Mesothelial cell of epicardium (in vitro differentiated cells): ENCODE data around the gene INTS7. TPM values are rescaled to one million over a fixed set of nuclear protein-coding genes. Genes with fewer than 3 reads are reported as not detected.
"Not testable (repeated sequence)": the region's sequence is repeated elsewhere in the genome, so short reads cannot be mapped to it uniquely, and the experiment has no call there.

Experiments used
- DNase-seq, 2 experiments: peaks; one replicate each; pipeline ENCODE4 v3.0.0; 2021; ENCODE audit warnings: low spot score in 2 of 2; ENCODE audit not compliant: unreplicated experiment in 2 of 2
- H3K27ac Mint-ChIP-seq: 2 replicates; pipeline ENCODE4 v1.8.0; 2021; ENCODE audit warnings: mixed read lengths
- H3K27me3 Mint-ChIP-seq: 2 replicates; pipeline ENCODE4 v1.8.0; 2021; ENCODE audit warnings: low read depth, mixed read lengths
- H3K36me3 Mint-ChIP-seq: 2 replicates; pipeline ENCODE4 v1.8.0; 2021; ENCODE audit warnings: mixed read lengths
- H3K4me1 Mint-ChIP-seq: 2 replicates; pipeline ENCODE4 v1.8.0; 2021; ENCODE audit warnings: mixed read lengths
- H3K4me3 Mint-ChIP-seq: 2 replicates; pipeline ENCODE4 v1.8.0; 2021; ENCODE audit warnings: mild to moderate bottlenecking, moderate library complexity, mixed read lengths
- H3K9me3 Mint-ChIP-seq: 2 replicates; pipeline ENCODE4 v1.8.0; 2021; ENCODE audit warnings: mixed read lengths
- total RNA-seq: library from RNA; stranded (reverse); gene quantifications from 3 replicates; pipeline ENCODE4 v1.2.1, GENCODE V29; 2021
- TF ChIP-seq, protein P1 (sequence below): fragments of 200-600 bp; sonication (generic); IDR thresholded peaks from one replicate; pipeline ENCODE4 v1.5.0; 2021; ENCODE audit warnings: antibody characterized with exemption; ENCODE audit not compliant: unreplicated experiment

Gene INTS7
- total RNA-seq, 1 donor from 2014 or later, result 16.5 TPM

DNA sequence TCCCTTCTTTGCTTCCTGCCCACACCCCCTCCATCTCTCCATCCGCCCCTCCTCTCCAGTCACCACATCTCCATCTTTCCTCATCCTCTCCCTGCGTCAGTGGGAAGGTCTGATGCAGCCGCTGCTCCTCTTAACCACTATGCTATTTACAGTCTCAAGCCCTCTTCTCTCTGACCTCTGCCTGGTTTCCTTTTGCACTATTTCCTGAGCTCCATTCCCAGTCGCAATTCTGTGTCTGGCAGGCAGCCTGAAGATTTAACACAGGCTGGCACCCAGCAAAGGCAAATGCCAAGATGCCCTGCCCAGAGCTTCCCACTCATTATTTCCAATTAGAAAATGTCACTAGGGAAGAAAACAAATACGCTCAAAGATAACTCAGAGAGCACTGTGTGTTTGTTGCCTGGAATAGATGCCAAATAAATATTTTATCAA lies 115.2 kb downstream of the INTS7 start:
- H3K9me3 Mint-ChIP-seq, result no peaks in the 10 kb centered on the region
- TF ChIP-seq, protein P1, sequence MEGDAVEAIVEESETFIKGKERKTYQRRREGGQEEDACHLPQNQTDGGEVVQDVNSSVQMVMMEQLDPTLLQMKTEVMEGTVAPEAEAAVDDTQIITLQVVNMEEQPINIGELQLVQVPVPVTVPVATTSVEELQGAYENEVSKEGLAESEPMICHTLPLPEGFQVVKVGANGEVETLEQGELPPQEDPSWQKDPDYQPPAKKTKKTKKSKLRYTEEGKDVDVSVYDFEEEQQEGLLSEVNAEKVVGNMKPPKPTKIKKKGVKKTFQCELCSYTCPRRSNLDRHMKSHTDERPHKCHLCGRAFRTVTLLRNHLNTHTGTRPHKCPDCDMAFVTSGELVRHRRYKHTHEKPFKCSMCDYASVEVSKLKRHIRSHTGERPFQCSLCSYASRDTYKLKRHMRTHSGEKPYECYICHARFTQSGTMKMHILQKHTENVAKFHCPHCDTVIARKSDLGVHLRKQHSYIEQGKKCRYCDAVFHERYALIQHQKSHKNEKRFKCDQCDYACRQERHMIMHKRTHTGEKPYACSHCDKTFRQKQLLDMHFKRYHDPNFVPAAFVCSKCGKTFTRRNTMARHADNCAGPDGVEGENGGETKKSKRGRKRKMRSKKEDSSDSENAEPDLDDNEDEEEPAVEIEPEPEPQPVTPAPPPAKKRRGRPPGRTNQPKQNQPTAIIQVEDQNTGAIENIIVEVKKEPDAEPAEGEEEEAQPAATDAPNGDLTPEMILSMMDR, result no peak
- no peak overlapping the region for H3K4me3 Mint-ChIP-seq
- H3K27me3 Mint-ChIP-seq, result no peaks in the 10 kb centered on the region
- H3K36me3 Mint-ChIP-seq, result no peaks in the 10 kb centered on the region
- H3K27ac Mint-ChIP-seq, result no peak overlapping the region
- H3K4me1 Mint-ChIP-seq, result peaks cover 7% of the 10 kb centered on the region
- DNase-seq, result no peak

DNA sequence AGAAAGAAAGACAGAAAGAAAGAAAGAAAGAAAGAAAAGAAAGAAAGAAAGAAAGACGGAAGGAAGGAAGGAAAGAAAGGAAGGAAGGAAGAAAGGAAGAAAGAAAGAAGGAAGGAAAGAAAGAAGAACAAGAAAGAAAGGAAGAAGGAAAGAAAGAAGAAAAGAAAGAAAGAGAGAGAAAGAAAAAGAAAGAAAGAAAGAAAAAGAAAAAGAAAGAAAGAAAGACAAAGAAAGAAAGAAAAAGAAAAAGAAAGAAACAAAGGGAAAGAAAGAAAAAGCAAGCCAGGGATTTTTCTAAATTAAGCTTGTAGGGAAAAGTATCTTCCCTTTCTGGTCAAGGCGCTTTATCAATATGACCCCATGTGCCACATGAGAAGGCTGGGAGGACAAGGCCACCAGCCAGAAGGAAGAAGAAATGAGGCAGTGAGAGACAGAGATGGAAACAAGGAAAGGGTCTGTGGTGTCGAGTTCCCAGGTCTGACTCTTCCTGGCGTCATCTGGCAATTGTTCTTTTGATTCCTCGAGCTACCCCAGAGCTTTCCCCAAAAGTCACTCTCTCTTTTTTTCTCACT lies 116.4 kb downstream of the INTS7 start:
- peaks cover 7% of the 10 kb centered on the region for H3K4me1 Mint-ChIP-seq
- TF ChIP-seq, protein P1, result no peak
- no peak overlapping the region for H3K4me3 Mint-ChIP-seq
- no peaks in the 10 kb centered on the region for H3K36me3 Mint-ChIP-seq
- no peak overlapping the region for H3K27ac Mint-ChIP-seq
- no peaks in the 10 kb centered on the region for H3K9me3 Mint-ChIP-seq
- no peaks in the 10 kb centered on the region for H3K27me3 Mint-ChIP-seq
- DNase-seq, result no peak

DNA sequence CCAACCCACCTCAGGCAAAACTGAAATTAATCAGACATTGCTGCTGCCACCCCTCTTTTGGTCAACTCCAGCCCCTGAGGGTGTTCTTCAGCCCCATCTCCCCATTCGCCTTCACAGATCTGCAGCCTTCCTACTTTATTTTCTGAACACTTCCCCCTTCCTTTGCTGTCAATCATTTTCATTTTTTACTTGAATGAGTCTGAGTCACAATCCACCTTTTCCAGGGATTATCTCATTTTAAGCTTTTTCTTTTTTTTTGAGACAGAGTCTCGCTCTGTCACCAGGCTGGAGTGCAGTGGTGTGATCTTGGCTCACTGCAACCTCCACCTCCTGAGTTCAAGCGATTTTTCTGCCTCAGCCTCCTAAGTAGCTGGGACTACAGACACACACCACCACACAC lies 118.9 kb downstream of the INTS7 start:
- H3K4me1 Mint-ChIP-seq, result peaks cover 13% of the 10 kb centered on the region
- not testable (repeated sequence) for H3K36me3 Mint-ChIP-seq, H3K27ac Mint-ChIP-seq, H3K9me3 Mint-ChIP-seq, H3K4me3 Mint-ChIP-seq, H3K27me3 Mint-ChIP-seq, DNase-seq

DNA sequence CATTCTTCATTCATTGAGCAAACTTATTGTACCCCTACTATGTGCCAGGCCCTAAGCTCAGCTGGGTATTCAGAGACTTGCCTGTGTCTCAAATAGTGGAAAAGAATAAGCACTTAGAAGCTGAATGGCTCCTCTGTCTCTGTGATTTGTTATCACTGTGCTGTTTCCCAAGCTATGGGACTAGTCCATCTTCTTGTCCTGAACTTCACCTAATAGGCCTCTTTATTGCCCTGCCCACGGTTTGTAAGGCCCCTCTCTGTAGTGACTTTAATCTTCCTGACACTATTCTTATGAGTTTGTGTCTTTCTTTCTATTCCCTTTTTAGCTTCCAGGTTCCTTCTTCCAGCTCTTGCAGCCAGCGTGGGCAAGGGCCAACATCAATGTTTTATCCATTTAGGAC lies 119.4 kb downstream of the INTS7 start:
- Mint-ChIP-seq H3K4me3 (no peak overlapping the region), H3K9me3 (no peaks in the 10 kb centered on the region), H3K4me1 (peaks cover 13% of the 10 kb centered on the region), H3K27ac (no peak overlapping the region), H3K36me3 (no peaks in the 10 kb centered on the region), H3K27me3 (no peaks in the 10 kb centered on the region)
- no peak for DNase-seq
- TF ChIP-seq, protein P1, result no peak

DNA sequence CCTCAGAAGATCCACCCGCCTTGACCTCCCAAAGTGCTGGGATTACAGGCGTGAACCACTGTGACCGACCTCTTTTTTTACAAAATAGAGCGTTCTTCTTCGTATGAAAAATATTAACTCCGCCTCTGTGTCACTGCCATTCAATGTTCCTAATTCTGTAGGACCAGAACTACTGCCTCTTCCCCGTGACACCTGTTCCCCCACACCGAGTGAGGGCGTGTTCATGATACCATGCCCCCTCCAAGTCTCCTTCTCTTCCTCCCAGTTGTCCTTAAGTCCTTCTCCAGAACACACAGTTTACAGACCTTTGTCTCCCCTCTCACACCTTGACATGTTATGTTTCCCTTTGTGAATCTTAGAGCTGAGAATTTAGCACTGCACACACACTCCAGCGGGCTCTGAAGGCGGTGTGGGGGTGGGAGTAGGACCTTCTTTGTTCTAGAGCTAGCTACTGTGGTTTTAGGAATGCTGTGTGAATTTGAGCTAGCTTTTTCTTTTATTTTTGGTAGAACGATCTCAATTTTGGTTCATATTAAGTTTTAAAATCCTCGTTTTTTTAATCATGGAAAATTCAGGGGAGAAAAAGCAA lies 122.4 kb downstream of the INTS7 start:
- peaks cover 6% of the 10 kb centered on the region for H3K4me1 Mint-ChIP-seq
- H3K4me3 Mint-ChIP-seq, result no peak overlapping the region
- TF ChIP-seq, protein P1, result no peak
- peaks cover 4% of the 10 kb centered on the region for H3K27me3 Mint-ChIP-seq
- H3K27ac Mint-ChIP-seq, result no peak overlapping the region
- H3K9me3 Mint-ChIP-seq, result no peaks in the 10 kb centered on the region
- no peaks in the 10 kb centered on the region for H3K36me3 Mint-ChIP-seq
- DNase-seq, result no peak

DNA sequence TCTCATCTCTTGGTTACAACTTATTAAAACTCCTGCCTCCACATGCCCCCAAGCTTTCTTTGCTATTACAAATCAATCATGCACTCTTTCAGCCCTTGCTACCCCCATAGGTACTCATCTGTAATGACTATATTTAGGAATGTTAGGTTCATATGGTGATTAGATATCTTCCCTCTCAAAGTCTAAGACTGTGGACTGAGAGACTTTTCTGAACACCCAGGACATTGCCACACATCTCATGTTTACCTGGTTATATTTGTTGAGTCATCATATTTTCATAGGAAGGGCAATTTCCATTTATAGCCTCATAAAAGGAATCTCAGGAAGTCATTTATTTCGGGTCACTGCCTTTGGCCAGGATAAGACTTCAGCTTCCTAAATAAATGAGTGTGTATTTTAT lies 123.3 kb downstream of the INTS7 start:
- TF ChIP-seq, protein P1, result no peak
- DNase-seq, result no peak

More for the DNA sequence above, 123.3 kb downstream of the INTS7 start:
- peaks cover 4% of the 10 kb centered on the region for H3K27me3 Mint-ChIP-seq
- H3K36me3 Mint-ChIP-seq, result no peaks in the 10 kb centered on the region
- no peak overlapping the region for H3K4me3 Mint-ChIP-seq
- peaks cover 5% of the 10 kb centered on the region for H3K4me1 Mint-ChIP-seq
- no peaks in the 10 kb centered on the region for H3K9me3 Mint-ChIP-seq
- H3K27ac Mint-ChIP-seq, result no peak overlapping the region
